HCT116 (cell line): Measurements from ENCODE around the gene FAM151A. TPM values are rescaled to one million over a fixed set of nuclear protein-coding genes. Genes with fewer than 3 reads are reported as not detected.

Source experiments
- ATAC-seq: fragments of 200-7000 bp; cut with Tn5 transposase; 2 replicates; pipeline ENCODE4 v1.9.1; 2020; ENCODE audit warnings: mild to moderate bottlenecking, moderate library complexity
- BruUV-seq: library from RNA; stranded (reverse); fragments of 400-500 nt; replicated peaks from 2 replicates; lab custom pipeline; 2021; lab: Mats Ljungman, UMichigan
- CTCF ChIA-PET: fragments of 300-600 bp; sonication (Branson Sonifier 250); formaldehyde crosslinking; loops from one replicate; lab custom pipeline; 2021; ENCODE audit warnings: antibody characterized with exemption; lab: Charles Lee
- POLR2A ChIA-PET: fragments of 300-600, 350-600 bp; sonication (Branson Sonifier 250); formaldehyde crosslinking; loops from one replicate; lab custom pipeline; 2021; ENCODE audit warnings: antibody characterized with exemption; lab: Charles Lee
- RAD21 ChIA-PET, 2 experiments: fragments of 300-600 bp; sonication (Branson Sonifier 250); formaldehyde crosslinking; loops; one replicate each; lab custom pipeline; 2023; ENCODE audit warnings: low total read pairs in 2 of 2; ENCODE audit not compliant: uncharacterized antibody in 2 of 2, unreplicated experiment in 2 of 2, low non-redundant PET in 1 of 2; lab: Charles Lee
- DNase-seq: peaks from one replicate; pipeline ENCODE4 v3.0.0-alpha.2; 2010; ENCODE audit warnings: low read depth, low spot score
- H2AFZ ChIP-seq: fragments of 200-600 bp; shearing (Covaris generic), sonication (generic); 2 replicates; pipeline ENCODE4 v1.6.1; 2017; ENCODE audit warnings: low read depth, mixed run types, mixed read lengths, antibody characterized with exemption, low read length; ENCODE audit not compliant: poor library complexity, severe bottlenecking
- H3K27ac ChIP-seq: 2 replicates; pipeline ENCODE4 v1.5.1; 2012; ENCODE audit warnings: low read depth, low read length
- H3K27me3 ChIP-seq: fragments of 200-600 bp; sonication (generic); 2 replicates; pipeline ENCODE4 v1.6.1; 2016; ENCODE audit warnings: mixed run types, low read length, mixed read lengths; ENCODE audit not compliant: insufficient read depth
- H3K36me3 ChIP-seq, 2 experiments: fragments of 200-500 bp in 1 of 2; fragments of 200-600 bp in 1 of 2; sonication (Bioruptor generic) in 1 of 2; sonication (generic) in 1 of 2; 2 replicates each; pipeline versions ENCODE4 v1.5.1 to v1.6.1; 2014 to 2016; ENCODE audit warnings: low read length in 2 of 2, inconsistent platforms in 1 of 2, mixed read lengths in 1 of 2, mixed run types in 1 of 2; ENCODE audit not compliant: insufficient read depth in 2 of 2, control insufficient read depth in 1 of 2
- H3K4me1 ChIP-seq, 2 experiments: fragments of 200-600 bp in 1 of 2; sonication (generic) in 1 of 2; 2 replicates each; pipeline versions ENCODE4 v1.5.1 to v1.6.1; 2012 to 2017; ENCODE audit warnings: low read length in 2 of 2, inconsistent platforms in 1 of 2, mild to moderate bottlenecking in 1 of 2, mixed read lengths in 1 of 2, mixed run types in 1 of 2, moderate library complexity in 1 of 2; ENCODE audit not compliant: insufficient read depth in 2 of 2, control insufficient read depth in 1 of 2
- H3K4me2 ChIP-seq: fragments of 200-600 bp; sonication (generic); 2 replicates; pipeline ENCODE4 v1.6.1; 2017; ENCODE audit warnings: mixed run types, low read length, mixed read lengths
- H3K4me3 ChIP-seq, 2 experiments: fragments of 200-600 bp in 1 of 2; sonication (generic) in 1 of 2; replicated peaks in 1 of 2; 2 replicates each; pipeline ENCODE4 v1.5.1; 2011 to 2016; ENCODE audit warnings: low read length in 2 of 2, control low read depth in 1 of 2, low read depth in 1 of 2, mild to moderate bottlenecking in 1 of 2, mixed read lengths in 1 of 2, mixed run types in 1 of 2
- H3K79me2 ChIP-seq: fragments of 200-600 bp; sonication (generic); 2 replicates; pipeline ENCODE4 v1.6.1; 2017; ENCODE audit warnings: mild to moderate bottlenecking, mixed run types, low read length, moderate library complexity, mixed read lengths; ENCODE audit not compliant: insufficient read depth
- H3K9ac ChIP-seq: fragments of 200-600 bp; sonication (generic); 2 replicates; pipeline ENCODE4 v1.6.1; 2016; ENCODE audit warnings: low read length, mixed read lengths
- H3K9me2 ChIP-seq: fragments of 200-600 bp; sonication (generic), shearing (Covaris generic); 2 replicates; pipeline ENCODE4 v1.6.1; 2017; ENCODE audit warnings: mixed run types, mild to moderate bottlenecking, moderate library complexity; ENCODE audit not compliant: insufficient read depth
- H3K9me3 ChIP-seq, 2 experiments: fragments of 200-500 bp in 1 of 2; fragments of 200-600 bp in 1 of 2; sonication (Bioruptor generic) in 1 of 2; sonication (generic) in 1 of 2; 2 replicates each; pipeline ENCODE4 v1.6.1; 2014 to 2017; ENCODE audit warnings: low read length in 2 of 2, mixed read lengths in 2 of 2, inconsistent platforms in 1 of 2, low read depth in 1 of 2, mild to moderate bottlenecking in 1 of 2, mixed run types in 1 of 2, moderate library complexity in 1 of 2; ENCODE audit not compliant: control insufficient read depth in 1 of 2, insufficient read depth in 1 of 2
- H4K20me1 ChIP-seq: fragments of 200-600 bp; sonication (generic), shearing (Covaris generic); 2 replicates; pipeline ENCODE4 v1.6.1; 2017; ENCODE audit warnings: mixed run types, mild to moderate bottlenecking, moderate library complexity; ENCODE audit not compliant: insufficient read depth
- ATF3 ChIP-seq: IDR thresholded peaks from 2 replicates; pipeline ENCODE4 v1.6.1; 2012
- CBX3 ChIP-seq: IDR thresholded peaks from 2 replicates; pipeline ENCODE4 v1.6.1; 2012; ENCODE audit warnings: low read depth
- CTCF ChIP-seq, 3 experiments: fragments of 200-600 bp in 1 of 3; sonication (generic) in 1 of 3; IDR thresholded peaks in 2 of 3; conservative IDR thresholded peaks in 1 of 3; 2 replicates each; pipeline ENCODE4 v1.5.1; 2012 to 2017; ENCODE audit warnings: low read depth in 2 of 3, low read length in 2 of 3, antibody characterized with exemption in 1 of 3, borderline replicate concordance in 1 of 3, control low read depth in 1 of 3, mild to moderate bottlenecking in 1 of 3, mixed read lengths in 1 of 3, mixed run types in 1 of 3, moderate library complexity in 1 of 3; ENCODE audit not compliant: insufficient read depth in 1 of 3
- EGR1 ChIP-seq: IDR thresholded peaks from 2 replicates; pipeline ENCODE4 v1.6.1; 2012; ENCODE audit warnings: low read depth
- EZH2phosphoT487 ChIP-seq: fragments of 200-600 bp; IDR thresholded peaks from 2 replicates; pipeline ENCODE4 v1.6.1; 2018; ENCODE audit warnings: antibody characterized with exemption, borderline replicate concordance
- MAX ChIP-seq: IDR thresholded peaks from 2 replicates; pipeline ENCODE4 v1.6.1; 2012
- POLR2A ChIP-seq: IDR thresholded peaks from 2 replicates; pipeline ENCODE4 v1.7.0; 2011; ENCODE audit warnings: borderline replicate concordance; ENCODE audit not compliant: insufficient read depth, insufficient read length; ENCODE audit errors: extremely low read depth
- SIN3A ChIP-seq: IDR thresholded peaks from 2 replicates; pipeline ENCODE4 v1.6.1; 2012; ENCODE audit warnings: low read depth
- SP1 ChIP-seq: IDR thresholded peaks from 2 replicates; pipeline ENCODE4 v1.6.1; 2012; ENCODE audit warnings: low read depth
- TCF7L2 ChIP-seq: IDR thresholded peaks from 2 replicates; pipeline ENCODE4 v1.7.0; 2011; ENCODE audit warnings: borderline replicate concordance, inconsistent platforms; ENCODE audit not compliant: insufficient read depth, insufficient read length; ENCODE audit errors: extremely low read depth
- YY1 ChIP-seq: IDR thresholded peaks from 2 replicates; pipeline ENCODE4 v1.6.1; 2011; ENCODE audit warnings: low read length, low read depth, moderate library complexity, mild to moderate bottlenecking; ENCODE audit not compliant: insufficient replicate concordance; ENCODE audit errors: extremely low read depth
- ZBTB33 ChIP-seq: IDR thresholded peaks from 2 replicates; pipeline ENCODE4 v1.6.1; 2011; ENCODE audit warnings: mild to moderate bottlenecking, low read length, moderate library complexity; ENCODE audit not compliant: insufficient replicate concordance; ENCODE audit errors: extremely low read depth
- ZFX ChIP-seq: fragments of 450-650 bp; IDR thresholded peaks from 2 replicates; pipeline ENCODE4 v1.6.1; 2017
- ZNF274 ChIP-seq: fragments of 200-500 bp; sonication (Bioruptor generic); IDR thresholded peaks from 2 replicates; pipeline ENCODE4 v1.6.1; 2014; ENCODE audit warnings: mild to moderate bottlenecking, low read depth, low read length, inconsistent platforms
- intact Hi-C: fragments of 100-400 bp; cut with micrococcal nuclease; formaldehyde crosslinking; loops from 2 replicates; pipeline ENCODE4 v1.10.0; 2022
- total RNA-seq: library from RNA; stranded (reverse); gene quantifications from one replicate; pipeline ENCODE4 v1.2.1, GENCODE V29; 2021; ENCODE audit not compliant: unreplicated experiment

The FAM151A gene
- total RNA-seq, 1 experiment from 2014 or later: not detected

- no peak overlapping the region for H3K4me3 ChIP-seq
- no peaks in the 10 kb centered on the region for H3K9me2 ChIP-seq
- TF ChIP-seq YY1 (no peak), SIN3A (no peak), MAX (no peak), ZBTB33 (no peak), EGR1 (no peak), EZH2phosphoT487 (no peak), CBX3 (no peak), CTCF (IDR thresholded peaks at IDR 0.05 in 2 of 3, conservative IDR thresholded peaks at IDR 0.05 in 1 of 3; ENCODE audit: borderline replicate concordance in 1 of 3, insufficient read depth in 1 of 3, low read depth in 2 of 3, low read length in 2 of 3) (no peak), TCF7L2 (no peak), ATF3 (no peak), POLR2A (no peak), SP1 (no peak), ZNF274 (no peak), ZFX (no peak)
- H3K79me2 ChIP-seq: no peaks in the 10 kb centered on the region
- DNase-seq: no peak
- no peak overlapping the region for H3K9ac ChIP-seq
- intact Hi-C loops: no loop called here
- no peak overlapping the region for H3K27ac ChIP-seq
- ATAC-seq: no peak
- H3K4me1 ChIP-seq: no peaks in the 10 kb centered on the region
- CTCF ChIA-PET: no interaction called here
- H4K20me1 ChIP-seq: no peaks in the 10 kb centered on the region
- no TSS peak for BruUV-seq
- no peak overlapping the region for H3K4me2 ChIP-seq
- H2AFZ ChIP-seq: no peak overlapping the region
- no peaks in the 10 kb centered on the region for H3K36me3 ChIP-seq
- no peaks in the 10 kb centered on the region for H3K9me3 ChIP-seq
- RAD21 ChIA-PET: no interaction called here
- POLR2A ChIA-PET: no interaction called here
- H3K27me3 ChIP-seq: no peaks in the 10 kb centered on the region
Observed at GRCh38 chr1:54652168-54652567, 28.8 kb upstream of the FAM151A start.
